Measurements from ENCODE around the gene TRIM41. TPM values are rescaled to one million over a fixed set of nuclear protein-coding genes. Genes with fewer than 3 reads are reported as not detected.

The TRIM41 gene
- total and polyA plus RNA-seq, 9 of the 15 experiments (the other 6 are each of a cell fraction or from before 2014, with no cell fraction given), result 1.8 to 47.6 (median 20.9) TPM

- TF ChIP-seq STAT6 (CRISPR knock-in tag; IDR thresholded peaks at IDR 0.05) (peak; percentile 62; the same call in 1 of the 2 replicates), E2F6 (IDR thresholded peaks at IDR 0.05; ENCODE audit: borderline replicate concordance in 1 of 2, extremely low read depth in 1 of 2, insufficient read depth in 1 of 2, insufficient read length in 1 of 2, low read depth in 1 of 2, low read length in 1 of 2, poor library complexity in 1 of 2, severe bottlenecking in 1 of 2) (no peak), ZBTB8A (IDR thresholded peaks at IDR 0.05; ENCODE audit: partially characterized antibody) (no peak), SREBF1 (IDR thresholded peaks at IDR 0.05; ENCODE audit: borderline replicate concordance, low read depth, low read length) (no peak), FOS (IDR thresholded peaks at IDR 0.05; ENCODE audit: extremely low read depth, insufficient read length) (no peak), USF1 (CRISPR knock-in tag; IDR thresholded peaks at IDR 0.05) (peak; percentile 38; the same call in 1 of the 2 replicates), L3MBTL2 (IDR thresholded peaks at IDR 0.05) (peak; percentile 58), ZC3H4 (CRISPR knock-in tag; IDR thresholded peaks at IDR 0.05; ENCODE audit: borderline replicate concordance) (no peak; the same call in 1 of the 2 replicates), STAG1 (CRISPR knock-in tag; IDR thresholded peaks at IDR 0.05; ENCODE audit: borderline replicate concordance) (no peak), DNMT1 (IDR thresholded peaks at IDR 0.05) (0 out of 2 replicates have a peak, but pooled peaks have one; percentile 23), ESRRA (IDR thresholded peaks at IDR 0.05; ENCODE audit: borderline replicate concordance, low read depth) (no peak), TFAP4 (CRISPR knock-in tag; IDR thresholded peaks at IDR 0.05; ENCODE audit: borderline replicate concordance) (peak; percentile 48), NCOA1 (IDR thresholded peaks at IDR 0.05; ENCODE audit: low read depth) (no peak), HDAC8 (tag; IDR thresholded peaks at IDR 0.05) (no peak), CHD2 (IDR thresholded peaks at IDR 0.05; ENCODE audit: low read depth, low read length) (no peak), ZNF655 (CRISPR knock-in tag; IDR thresholded peaks at IDR 0.05) (no peak), E2F4 (CRISPR knock-in tag; IDR thresholded peaks at IDR 0.05; ENCODE audit: low read depth) (0 out of 2 replicates have a peak, but pooled peaks have one; percentile 24), ZNF274 (IDR thresholded peaks at IDR 0.05; ENCODE audit: borderline replicate concordance, low read depth, low read length) (no peak), RNF2 (IDR thresholded peaks at IDR 0.05) (no peak)
Measured at GRCh38 chr5:181245427-181246275, 22.6 kb downstream of the TRIM41 start (continued).

All from K562 (cell line).